ENCODE data around the gene FZD7. TPM values are rescaled to one million over a fixed set of nuclear protein-coding genes. Genes with fewer than 3 reads are reported as not detected.

Gene FZD7
- polyA plus RNA-seq, 1 donor (not counting 4 experiments of a cell fraction or from before 2014, with no cell fraction given) = 1.3 TPM

DNA sequence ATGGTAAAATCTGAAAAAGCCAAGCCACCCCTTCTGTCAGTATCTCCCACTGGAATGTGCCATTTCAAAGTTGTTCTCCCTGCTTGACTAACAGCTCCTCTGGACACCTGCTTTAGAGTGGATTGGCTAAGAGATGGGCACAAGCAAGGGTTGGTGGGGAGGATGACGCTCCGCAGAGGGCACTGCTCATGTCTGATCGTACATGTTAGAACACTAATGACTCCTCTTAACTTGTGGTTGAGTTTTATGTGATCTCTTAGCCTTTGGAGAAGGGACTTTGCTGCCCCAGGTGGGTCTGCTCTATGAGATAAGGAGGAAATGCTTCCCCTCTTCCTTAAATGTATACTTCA, 31.2 kb downstream of the FZD7 start:
- H3K9me3 ChIP-seq (ENCODE audit: control insufficient read depth, low read depth, low read length) = no peaks in the 10 kb centered on the region
- no peaks in the 10 kb centered on the region for H4K20me1 ChIP-seq (ENCODE audit: control insufficient read depth, extremely low read depth, insufficient read depth, low read length)
- TF ChIP-seq, protein P1, sequence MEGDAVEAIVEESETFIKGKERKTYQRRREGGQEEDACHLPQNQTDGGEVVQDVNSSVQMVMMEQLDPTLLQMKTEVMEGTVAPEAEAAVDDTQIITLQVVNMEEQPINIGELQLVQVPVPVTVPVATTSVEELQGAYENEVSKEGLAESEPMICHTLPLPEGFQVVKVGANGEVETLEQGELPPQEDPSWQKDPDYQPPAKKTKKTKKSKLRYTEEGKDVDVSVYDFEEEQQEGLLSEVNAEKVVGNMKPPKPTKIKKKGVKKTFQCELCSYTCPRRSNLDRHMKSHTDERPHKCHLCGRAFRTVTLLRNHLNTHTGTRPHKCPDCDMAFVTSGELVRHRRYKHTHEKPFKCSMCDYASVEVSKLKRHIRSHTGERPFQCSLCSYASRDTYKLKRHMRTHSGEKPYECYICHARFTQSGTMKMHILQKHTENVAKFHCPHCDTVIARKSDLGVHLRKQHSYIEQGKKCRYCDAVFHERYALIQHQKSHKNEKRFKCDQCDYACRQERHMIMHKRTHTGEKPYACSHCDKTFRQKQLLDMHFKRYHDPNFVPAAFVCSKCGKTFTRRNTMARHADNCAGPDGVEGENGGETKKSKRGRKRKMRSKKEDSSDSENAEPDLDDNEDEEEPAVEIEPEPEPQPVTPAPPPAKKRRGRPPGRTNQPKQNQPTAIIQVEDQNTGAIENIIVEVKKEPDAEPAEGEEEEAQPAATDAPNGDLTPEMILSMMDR (optimal IDR thresholded peaks at IDR 0.05 in 1 of 3, IDR thresholded peaks at IDR 0.05 in 1 of 3, conservative IDR thresholded peaks at IDR 0.05 in 1 of 3; ENCODE audit: extremely low read depth in 1 of 3, insufficient read depth in 2 of 3, low read length in 3 of 3) = no peak
- TF ChIP-seq EZH2 (IDR thresholded peaks at IDR 0.05; ENCODE audit: low read length) = no peak
- H3K36me3 ChIP-seq (ENCODE audit: control insufficient read depth in 2 of 2, extremely low read depth in 1 of 2, insufficient read depth in 2 of 2, low read length in 2 of 2) = no peaks in the 10 kb centered on the region
- DNase-seq (ENCODE audit: low read depth, low spot score) (no peak), FAIRE-seq (no peak)
- no peak overlapping the region for H3K9ac ChIP-seq (ENCODE audit: control insufficient read depth, extremely low read depth, insufficient read depth, low read length)
- no peaks in the 10 kb centered on the region for H3K9me1 ChIP-seq (ENCODE audit: control insufficient read depth, extremely low read depth, insufficient read depth, low read length)
- no peak overlapping the region for H3K4me2 ChIP-seq (ENCODE audit: control insufficient read depth, extremely low read depth, insufficient read depth, low read depth, low read length)
- dilution Hi-C loops (cut with MboI; ENCODE audit: extremely low pct_ligation_motif_present, low sequenced_read_pairs) = no loop called here
- H3K27me3 ChIP-seq (ENCODE audit: control insufficient read depth, extremely low read depth, insufficient read depth, low read length) = peaks cover 4% of the 10 kb centered on the region
- no peak overlapping the region for H3K4me3 ChIP-seq (ENCODE audit: control insufficient read depth in 2 of 3, extremely low read depth in 1 of 3, insufficient read depth in 2 of 3, low read depth in 1 of 3, low read length in 3 of 3)
- H2AFZ ChIP-seq (ENCODE audit: control insufficient read depth, low read length) = no peak overlapping the region
- no peaks in the 10 kb centered on the region for H3K79me2 ChIP-seq (ENCODE audit: control insufficient read depth, insufficient read depth, low read length)
- no peak overlapping the region for H3K27ac ChIP-seq (ENCODE audit: control insufficient read depth, insufficient read depth, low read length)
- no peaks in the 10 kb centered on the region for H3K4me1 ChIP-seq (ENCODE audit: control insufficient read depth, extremely low read depth, insufficient read depth, low read length)

DNA sequence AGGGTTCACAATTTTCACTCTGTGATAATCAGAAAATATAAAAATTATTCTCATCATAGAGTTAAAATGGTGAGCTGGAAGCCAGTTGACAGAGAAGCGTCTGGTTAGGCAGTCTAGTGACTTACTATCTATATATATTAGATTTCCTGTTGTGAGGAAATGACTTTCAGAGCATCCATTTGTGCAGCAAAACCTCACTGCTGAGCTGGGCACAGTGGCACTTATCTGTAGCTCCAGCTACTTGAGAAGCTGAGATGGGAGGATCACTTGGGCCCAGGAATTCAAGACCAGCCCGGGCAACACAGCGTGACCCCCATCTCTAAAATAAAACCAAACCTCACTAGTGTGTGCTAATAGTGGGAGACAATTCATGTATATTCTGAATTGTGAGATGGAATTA, 32.2 kb downstream of the FZD7 start:
- H3K9me1 ChIP-seq (ENCODE audit: control insufficient read depth, extremely low read depth, insufficient read depth, low read length) = no peaks in the 10 kb centered on the region
- H4K20me1 ChIP-seq (ENCODE audit: control insufficient read depth, extremely low read depth, insufficient read depth, low read length) = no peaks in the 10 kb centered on the region
- no peaks in the 10 kb centered on the region for H3K4me1 ChIP-seq (ENCODE audit: control insufficient read depth, extremely low read depth, insufficient read depth, low read length)
- dilution Hi-C loops (cut with MboI; ENCODE audit: extremely low pct_ligation_motif_present, low sequenced_read_pairs) = no loop called here
- no peak overlapping the region for H3K27ac ChIP-seq (ENCODE audit: control insufficient read depth, insufficient read depth, low read length)
- no peak for DNase-seq (ENCODE audit: low read depth, low spot score)
- no peaks in the 10 kb centered on the region for H3K79me2 ChIP-seq (ENCODE audit: control insufficient read depth, insufficient read depth, low read length)
- no peak for FAIRE-seq
- H3K9me3 ChIP-seq (ENCODE audit: control insufficient read depth, low read depth, low read length) = no peaks in the 10 kb centered on the region
- peaks cover 4% of the 10 kb centered on the region for H3K27me3 ChIP-seq (ENCODE audit: control insufficient read depth, extremely low read depth, insufficient read depth, low read length)
- no peak overlapping the region for H2AFZ ChIP-seq (ENCODE audit: control insufficient read depth, low read length)
- H3K9ac ChIP-seq (ENCODE audit: control insufficient read depth, extremely low read depth, insufficient read depth, low read length) = no peak overlapping the region
- H3K4me2 ChIP-seq (ENCODE audit: control insufficient read depth, extremely low read depth, insufficient read depth, low read depth, low read length) = no peak overlapping the region
- no peaks in the 10 kb centered on the region for H3K36me3 ChIP-seq (ENCODE audit: control insufficient read depth in 2 of 2, extremely low read depth in 1 of 2, insufficient read depth in 2 of 2, low read length in 2 of 2)
- TF ChIP-seq, protein P1 (optimal IDR thresholded peaks at IDR 0.05 in 1 of 3, IDR thresholded peaks at IDR 0.05 in 1 of 3, conservative IDR thresholded peaks at IDR 0.05 in 1 of 3; ENCODE audit: extremely low read depth in 1 of 3, insufficient read depth in 2 of 3, low read length in 3 of 3) = no peak
- no peak for TF ChIP-seq EZH2 (IDR thresholded peaks at IDR 0.05; ENCODE audit: low read length)
- no peak overlapping the region for H3K4me3 ChIP-seq (ENCODE audit: control insufficient read depth in 2 of 3, extremely low read depth in 1 of 3, insufficient read depth in 2 of 3, low read depth in 1 of 3, low read length in 3 of 3)

Data from keratinocyte (primary cell).